Stimulated activated CD8-positive, alpha-beta memory T cell treated with anti-CD3 and anti-CD28 coated beads, Interleukin-12 subunit alpha, Interleukin-12 subunit beta, amount 100 ng/mL, for 1 hour (primary cell): ENCODE results near the gene HOXB9.

ENCODE experiments used
- DNase-seq: peaks from one replicate; pipeline ENCODE4 v3.0.0-alpha.2; 2020; ENCODE audit warnings: low read depth

Gene HOXB9

GRCh38 chr17:48639136-48639535, 13.0 kb upstream of the HOXB9 start:
- no peak for DNase-seq

GRCh38 chr17:48637323-48638260, 11.4 kb upstream of the HOXB9 start:
- DNase-seq = no peak

GRCh38 chr17:48636177-48637018, 10.2 kb upstream of the HOXB9 start:
- DNase-seq = no peak

- DNase-seq = no peak
Measured at GRCh38 chr17:48634493-48635208, 8.5 kb upstream of the HOXB9 start.

GRCh38 chr17:48633266-48633677, 7.1 kb upstream of the HOXB9 start:
- DNase-seq = no peak

- no peak for DNase-seq
Measured at GRCh38 chr17:48632579-48633265, 6.6 kb upstream of the HOXB9 start.

- DNase-seq = no peak
Measured at GRCh38 chr17:48631693-48632578, 5.8 kb upstream of the HOXB9 start.

- no peak for DNase-seq
Measured at GRCh38 chr17:48630925-48631692, 5.0 kb upstream of the HOXB9 start.

- no peak for DNase-seq
Measured at GRCh38 chr17:48630009-48630924, 4.1 kb upstream of the HOXB9 start.

GRCh38 chr17:48629411-48629759, 3.2 kb upstream of the HOXB9 start:
- no peak for DNase-seq

- DNase-seq = no peak
Measured at GRCh38 chr17:48628649-48629410, 2.7 kb upstream of the HOXB9 start.

- no peak for DNase-seq
Measured at GRCh38 chr17:48627623-48628521, 1.7 kb upstream of the HOXB9 start.

GRCh38 chr17:48627118-48627597, 1.0 kb upstream of the HOXB9 start:
- DNase-seq = no peak

GRCh38 chr17:48625495-48626244, 488 bp downstream of the HOXB9 start:
- no peak for DNase-seq

GRCh38 chr17:48624544-48625494, 1.3 kb downstream of the HOXB9 start:
- no peak for DNase-seq
